ENCODE data around the gene LMTK3. TPM values are rescaled to one million over a fixed set of nuclear protein-coding genes. Genes with fewer than 3 reads are reported as not detected.

Gene LMTK3
- total and polyA plus RNA-seq, 12 donors = 0.06 to 15.1 (median 2.2) TPM

- Histone ChIP-seq H3K27me3 (peaks cover 5% of the 10 kb centered on the region), H3K9me3 (replicated peaks in 1 of 3) (no peaks in the 10 kb centered on the region), H3K36me3 (replicated peaks in 1 of 2) (no peaks in the 10 kb centered on the region), H3K4me1 (replicated peaks in 1 of 2) (peaks cover 0 to 7% of the 10 kb centered on the region in 2 donors), H3K4me3 (no peak overlapping the region), H3K27ac (no peak overlapping the region)
- intact Hi-C loops (cut with DNase I) = no loop called here
- TF ChIP-seq CTCF (IDR thresholded peaks at IDR 0.05) (no peak), POLR2A (IDR thresholded peaks at IDR 0.05) (no peak)
- WGBS, 4 donors = 76 to 93% (median 85%) methylated on average over 3 of the region's 3 CpGs
- DNase-seq = no peak
These were observed 6.6 kb upstream of the LMTK3 start for GRCh38 chr19:48518207-48518606.

DNA sequence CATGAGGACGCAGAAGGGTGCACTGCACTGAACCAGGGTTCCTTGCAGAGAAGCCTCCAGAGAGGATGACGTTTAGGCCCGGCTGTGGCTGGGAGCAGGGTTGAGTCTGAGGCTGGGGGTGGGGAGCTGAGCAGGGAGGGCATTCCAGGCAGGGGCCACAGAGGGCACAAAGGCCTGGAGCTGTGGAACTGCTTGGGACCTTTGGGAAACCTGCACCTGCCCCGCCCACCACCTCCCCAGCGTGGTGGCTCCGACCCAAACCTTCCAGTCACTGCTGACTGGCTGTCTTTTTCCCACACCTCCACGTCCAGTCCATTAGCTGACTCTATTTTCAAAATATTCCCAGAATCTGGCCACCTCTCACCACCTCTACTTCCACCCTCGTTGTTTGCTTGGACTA lies 4.9 kb upstream of the LMTK3 start:
- intact Hi-C loops (cut with DNase I) = no loop called here
- Histone ChIP-seq H3K27me3 (peaks cover 15% of the 10 kb centered on the region), H3K27ac (no peak overlapping the region), H3K4me3 (no peak overlapping the region), H3K4me1 (replicated peaks in 1 of 2) (peaks cover 0 to 8% of the 10 kb centered on the region in 2 donors), H3K9me3 (replicated peaks in 1 of 3) (no peaks in the 10 kb centered on the region), H3K36me3 (replicated peaks in 1 of 2) (no peaks in the 10 kb centered on the region)
- no peak for DNase-seq
- no peak for TF ChIP-seq POLR2A (IDR thresholded peaks at IDR 0.05)
- no peak for TF ChIP-seq CTCF (IDR thresholded peaks at IDR 0.05)
- WGBS, 4 donors = 77 to 91% (median 87%) methylated on average over 7 to 8 of the region's 8 CpGs

DNA sequence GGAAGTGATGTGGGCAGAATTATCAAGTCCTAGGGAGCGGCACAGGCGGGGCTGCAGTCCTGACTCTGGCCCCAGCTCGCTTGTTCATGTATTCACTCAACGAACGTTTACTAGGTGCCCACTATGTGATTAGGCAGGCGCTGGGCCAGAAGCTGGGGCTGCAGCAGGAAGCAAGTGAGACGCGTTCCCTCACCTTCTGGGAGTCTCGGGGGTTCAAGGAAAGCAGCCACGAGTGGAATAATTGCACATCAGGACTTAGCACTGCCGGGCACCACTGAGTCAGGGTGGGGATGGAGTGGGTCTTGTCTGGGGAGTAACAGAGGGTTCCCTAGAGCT lies 2.5 kb upstream of the LMTK3 start:
- 33 to 49% (median 42%) methylated on average over 8 to 11 of the region's 11 CpGs for WGBS, 4 donors

GRCh38 chr19:48513289-48514122 lies 1.9 kb upstream of the LMTK3 start:
- H3K27ac ChIP-seq = peak overlapping the region in 1 of 5 donors; percentile 54
- no peak for TF ChIP-seq POLR2A (IDR thresholded peaks at IDR 0.05)
- no peak for TF ChIP-seq CTCF (IDR thresholded peaks at IDR 0.05)
- H3K4me1 ChIP-seq (replicated peaks in 1 of 2) = peaks cover 0 to 8% of the 10 kb centered on the region in 2 donors
- no peaks in the 10 kb centered on the region for H3K9me3 ChIP-seq (replicated peaks in 1 of 3)
- intact Hi-C loops (cut with DNase I) = no loop called here
- 2 to 5% (median 3%) methylated on average over 19 to 54 of the region's 54 CpGs for WGBS, 4 donors
- H3K27me3 ChIP-seq = peaks cover 22% of the 10 kb centered on the region
- H3K4me3 ChIP-seq = peak overlapping the region in 2 of 4 donors; percentile 23 to 60
- peak; percentile 50 to 83 (median 65) for DNase-seq
- no peaks in the 10 kb centered on the region for H3K36me3 ChIP-seq (replicated peaks in 1 of 2)

More for the DNA sequence above, 2.5 kb upstream of the LMTK3 start:
- no peak for DNase-seq
- Histone ChIP-seq H3K27ac (no peak overlapping the region), H3K9me3 (replicated peaks in 1 of 3) (no peaks in the 10 kb centered on the region), H3K36me3 (replicated peaks in 1 of 2) (no peaks in the 10 kb centered on the region), H3K4me3 (peak overlapping the region in 1 of 4 donors; percentile 60), H3K27me3 (peaks cover 22% of the 10 kb centered on the region), H3K4me1 (replicated peaks in 1 of 2) (peaks cover 0 to 8% of the 10 kb centered on the region in 2 donors)
- TF ChIP-seq POLR2A (IDR thresholded peaks at IDR 0.05) (no peak), CTCF (IDR thresholded peaks at IDR 0.05) (no peak)
- intact Hi-C loops (cut with DNase I) = no loop called here
